Measurements from ENCODE around the gene MARCHF10.

MARCHF10 gene

GRCh38 chr17:62675701-62676100 is 132.4 kb downstream of the MARCHF10 start:
- no peak for DNase-seq

- no peak for DNase-seq
Observed at GRCh38 chr17:62675260-62675659, 132.9 kb downstream of the MARCHF10 start.

- no peak for DNase-seq
Observed at GRCh38 chr17:62674841-62675240, 133.3 kb downstream of the MARCHF10 start.

- no peak for DNase-seq
Observed at GRCh38 chr17:62674363-62674739, 133.8 kb downstream of the MARCHF10 start.

- DNase-seq, result no peak
Observed at GRCh38 chr17:62673614-62674362, 134.3 kb downstream of the MARCHF10 start.

GRCh38 chr17:62672957-62673356 is 135.2 kb downstream of the MARCHF10 start:
- no peak for DNase-seq

- DNase-seq, result peak; percentile 70
Observed at GRCh38 chr17:62671553-62671952, 136.6 kb downstream of the MARCHF10 start.

GRCh38 chr17:62670202-62670821 is 137.8 kb downstream of the MARCHF10 start:
- DNase-seq, result no peak

GRCh38 chr17:62668091-62668804 is 139.9 kb downstream of the MARCHF10 start:
- DNase-seq, result no peak

- no peak for DNase-seq
Observed at GRCh38 chr17:62666801-62667591, 141.1 kb downstream of the MARCHF10 start.

GRCh38 chr17:62666061-62666800 is 141.9 kb downstream of the MARCHF10 start:
- no peak for DNase-seq

- no peak for DNase-seq
Observed at GRCh38 chr17:62665599-62665998, 142.5 kb downstream of the MARCHF10 start.

GRCh38 chr17:62664336-62665120 is 143.6 kb downstream of the MARCHF10 start:
- DNase-seq, result no peak

- DNase-seq, result no peak
Observed at GRCh38 chr17:62663304-62663703, 144.8 kb downstream of the MARCHF10 start.

- DNase-seq, result no peak
Observed at GRCh38 chr17:62662855-62663254, 145.3 kb downstream of the MARCHF10 start.

GRCh38 chr17:62661337-62661736 is 146.8 kb downstream of the MARCHF10 start:
- no peak for DNase-seq

GRCh38 chr17:62660629-62661118 is 147.4 kb downstream of the MARCHF10 start:
- DNase-seq, result no peak

- no peak for DNase-seq
Observed at GRCh38 chr17:62658136-62658920, 149.8 kb downstream of the MARCHF10 start.

GRCh38 chr17:62657690-62658089 is 150.4 kb downstream of the MARCHF10 start:
- no peak for DNase-seq

- DNase-seq, result no peak
Observed at GRCh38 chr17:62657145-62657665, 150.9 kb downstream of the MARCHF10 start.

Measured in NCI-H345 (cell line).